ENCODE measurements around the gene KAZN.

Gene KAZN

GRCh38 chr1:14836426-14837140 lies 238.1 kb downstream of the KAZN start:
- no peak for DNase-seq

GRCh38 chr1:14840374-14840773 lies 241.9 kb downstream of the KAZN start:
- no peak for DNase-seq

- no peak for DNase-seq
Measured at GRCh38 chr1:14841456-14841855, 243.0 kb downstream of the KAZN start.

- DNase-seq = no peak
Measured at GRCh38 chr1:14841951-14842350, 243.5 kb downstream of the KAZN start.

GRCh38 chr1:14842361-14842760 lies 243.9 kb downstream of the KAZN start:
- DNase-seq = no peak

- no peak for DNase-seq
Measured at GRCh38 chr1:14842891-14843290, 244.4 kb downstream of the KAZN start.

GRCh38 chr1:14843525-14843924 lies 245.0 kb downstream of the KAZN start:
- no peak for DNase-seq

GRCh38 chr1:14844356-14844755 lies 245.9 kb downstream of the KAZN start:
- DNase-seq = no peak

- DNase-seq = no peak
Measured at GRCh38 chr1:14844923-14845617, 246.6 kb downstream of the KAZN start.

GRCh38 chr1:14845851-14846250 lies 247.4 kb downstream of the KAZN start:
- no peak for DNase-seq

GRCh38 chr1:14846688-14847087 lies 248.2 kb downstream of the KAZN start:
- no peak for DNase-seq

GRCh38 chr1:14848203-14848602 lies 249.7 kb downstream of the KAZN start:
- DNase-seq = no peak

GRCh38 chr1:14848625-14849024 lies 250.1 kb downstream of the KAZN start:
- no peak for DNase-seq

- DNase-seq = no peak
Measured at GRCh38 chr1:14849038-14849437, 250.6 kb downstream of the KAZN start.

GRCh38 chr1:14850563-14850962 lies 252.1 kb downstream of the KAZN start:
- DNase-seq = no peak

- DNase-seq = no peak
Measured at GRCh38 chr1:14851760-14852159, 253.3 kb downstream of the KAZN start.

GRCh38 chr1:14852291-14852690 lies 253.8 kb downstream of the KAZN start:
- no peak for DNase-seq

GRCh38 chr1:14853518-14853917 lies 255.0 kb downstream of the KAZN start:
- DNase-seq = no peak

- no peak for DNase-seq
Measured at GRCh38 chr1:14855268-14855667, 256.8 kb downstream of the KAZN start.

GRCh38 chr1:14855801-14856200 lies 257.3 kb downstream of the KAZN start:
- DNase-seq = no peak

GRCh38 chr1:14857436-14858195 lies 259.1 kb downstream of the KAZN start:
- no peak for DNase-seq

GRCh38 chr1:14862114-14862771 lies 263.8 kb downstream of the KAZN start:
- DNase-seq = no peak

- DNase-seq = no peak
Measured at GRCh38 chr1:14865106-14865505, 266.6 kb downstream of the KAZN start.

Data from activated CD4-positive, alpha-beta T cell treated with anti-CD3 and anti-CD28 coated beads, Interleukin-10, Interleukin-2, amounts not matched to agents 100 ng/mL and 50 ng/mL, durations not matched to agents 16 hours and 8 hours (primary cell).